HG02973 (cell line): ENCODE data around the gene ADGRL2.

Experiments used
- ATAC-seq: cut with Tn5 transposase; IDR thresholded peaks from one replicate; pipeline ENCODE4 v1.9.1; 2021; ENCODE audit warnings: moderate library complexity; ENCODE audit not compliant: unreplicated experiment

Gene ADGRL2

GRCh38 chr1:81976539-81976938, 175.8 kb downstream of the ADGRL2 start:
- ATAC-seq, result no peak

- ATAC-seq, result no peak
Observed at GRCh38 chr1:81978945-81979344, 178.2 kb downstream of the ADGRL2 start.

GRCh38 chr1:81982523-81982922, 181.8 kb downstream of the ADGRL2 start:
- ATAC-seq, result no peak

GRCh38 chr1:81989524-81989923, 188.8 kb downstream of the ADGRL2 start:
- ATAC-seq, result no peak

GRCh38 chr1:81990241-81990640, 189.5 kb downstream of the ADGRL2 start:
- ATAC-seq, result no peak

- ATAC-seq, result no peak
Observed at GRCh38 chr1:81998165-81998564, 197.4 kb downstream of the ADGRL2 start.

GRCh38 chr1:81999364-81999763, 198.6 kb downstream of the ADGRL2 start:
- ATAC-seq, result no peak

GRCh38 chr1:82000221-82000620, 199.5 kb downstream of the ADGRL2 start:
- no peak for ATAC-seq

- no peak for ATAC-seq
Observed at GRCh38 chr1:82001345-82001744, 200.6 kb downstream of the ADGRL2 start.

GRCh38 chr1:82007804-82008203, 207.1 kb downstream of the ADGRL2 start:
- ATAC-seq, result no peak

GRCh38 chr1:82013702-82014101, 213.0 kb downstream of the ADGRL2 start:
- no peak for ATAC-seq

- no peak for ATAC-seq
Observed at GRCh38 chr1:82015444-82015843, 214.7 kb downstream of the ADGRL2 start.

- ATAC-seq, result no peak
Observed at GRCh38 chr1:82018319-82018718, 217.6 kb downstream of the ADGRL2 start.

- no peak for ATAC-seq
Observed at GRCh38 chr1:82019508-82019907, 218.8 kb downstream of the ADGRL2 start.

- ATAC-seq, result no peak
Observed at GRCh38 chr1:82030830-82031229, 230.1 kb downstream of the ADGRL2 start.

GRCh38 chr1:82032068-82032467, 231.3 kb downstream of the ADGRL2 start:
- no peak for ATAC-seq

GRCh38 chr1:82034812-82035211, 234.1 kb downstream of the ADGRL2 start:
- no peak for ATAC-seq
